HepG2 (cell line): ENCODE results near the gene ZNF428. TPM values are rescaled to one million over a fixed set of nuclear protein-coding genes. Genes with fewer than 3 reads are reported as not detected.

Source experiments
- CSRNP1 ChIP-seq: sonication (generic); formaldehyde crosslinking; IDR thresholded peaks from 2 replicates; pipeline ENCODE4 v1.8.1; 2023; ENCODE audit warnings: mild to moderate bottlenecking, missing genetic modification reagents
- DMAP1 ChIP-seq: IDR thresholded peaks from 2 replicates; pipeline ENCODE4 v1.6.1; 2016
- HES4 ChIP-seq: sonication (generic); formaldehyde crosslinking; IDR thresholded peaks from 2 replicates; pipeline ENCODE4 v1.9.0; 2021; ENCODE audit warnings: mild to moderate bottlenecking, missing genetic modification reagents, borderline replicate concordance
- MEIS1 ChIP-seq: sonication (generic); formaldehyde crosslinking; IDR thresholded peaks from 2 replicates; pipeline ENCODE4 v1.9.0; 2021; ENCODE audit warnings: mild to moderate bottlenecking, missing genetic modification reagents, moderate library complexity, borderline replicate concordance
- NCOA5 ChIP-seq: sonication (generic); formaldehyde crosslinking; IDR thresholded peaks from 2 replicates; pipeline ENCODE4 v1.4.0; 2020; ENCODE audit warnings: missing genetic modification reagents
- TAF1 ChIP-seq: sonication (generic); formaldehyde crosslinking; IDR thresholded peaks from 2 replicates; pipeline ENCODE4 v1.4.0; 2020; ENCODE audit warnings: missing genetic modification reagents
- YY1 ChIP-seq: IDR thresholded peaks from 2 replicates; pipeline ENCODE4 v1.6.1; 2011; ENCODE audit warnings: low read length, low read depth, moderate library complexity, mild to moderate bottlenecking; ENCODE audit not compliant: insufficient read depth, insufficient replicate concordance
- ZBED4 ChIP-seq: sonication (generic); formaldehyde crosslinking; IDR thresholded peaks from 2 replicates; pipeline ENCODE4 v1.4.0; 2020; ENCODE audit warnings: missing genetic modification reagents, borderline replicate concordance
- ZFP1 ChIP-seq: IDR thresholded peaks from 2 replicates; pipeline ENCODE4 v1.6.1; 2016
- ZNF280B ChIP-seq: sonication (generic); formaldehyde crosslinking; IDR thresholded peaks from 2 replicates; pipeline ENCODE4 v1.5.0; 2020; ENCODE audit warnings: missing genetic modification reagents, mild to moderate bottlenecking, borderline replicate concordance
- ZNF430 ChIP-seq: sonication (generic); formaldehyde crosslinking; IDR thresholded peaks from 2 replicates; pipeline ENCODE4 v1.9.0; 2021; ENCODE audit warnings: mild to moderate bottlenecking, missing genetic modification reagents
- ZNF737 ChIP-seq: sonication (generic); formaldehyde crosslinking; IDR thresholded peaks from 2 replicates; pipeline ENCODE4 v1.5.0; 2020; ENCODE audit warnings: missing genetic modification reagents, mild to moderate bottlenecking, borderline replicate concordance
- ZNF782 ChIP-seq: sonication (generic); formaldehyde crosslinking; IDR thresholded peaks from 2 replicates; pipeline ENCODE4 v1.4.0; 2020; ENCODE audit warnings: missing genetic modification reagents, mild to moderate bottlenecking, borderline replicate concordance
- polyA plus RNA-seq, 8 experiments: library from polyadenylated mRNA; depleted of rRNA in 3 of 8; stranded (reverse) in 7 of 8; unstranded in 1 of 8; fragments of >200 nt; fragmentation: Illumina TruSeq in 4 of 8; extraction: Trizol in 4 of 8; gene quantifications; 2 replicates each; pipeline versions ENCODE4 v1.2.1 to v1.2.3, GENCODE V29; 2011 to 2016; ENCODE audit warnings: low read depth in 4 of 8, missing spikeins in 1 of 8, mixed read lengths in 1 of 8; ENCODE audit not compliant: insufficient read depth in 1 of 8
- total RNA-seq, 5 experiments: library from RNA; depleted of rRNA; stranded (reverse); fragments of >200 nt; fragmentation: Illumina TruSeq; extraction: Trizol; gene quantifications; 2 replicates each; pipeline ENCODE4 v1.2.3, GENCODE V29; 2016; ENCODE audit warnings: low read depth in 1 of 5

ZNF428 gene
- total and polyA plus RNA-seq, 2 of the 13 experiments (the other 11 are each of a cell fraction or from before 2014, with no cell fraction given), result 10.4 to 26.9 TPM

- TF ChIP-seq ZBED4 (CRISPR knock-in tag) (no peak), TAF1 (CRISPR knock-in tag) (0 out of 2 replicates have a peak, but pooled peaks have one; percentile 16), DMAP1 (CRISPR knock-in tag) (0 out of 2 replicates have a peak, but pooled peaks have one; percentile 34), ZNF782 (CRISPR knock-in tag) (0 out of 2 replicates have a peak, but pooled peaks have one; percentile 57), ZFP1 (CRISPR knock-in tag) (no peak), ZNF280B (CRISPR knock-in tag) (peak; percentile 57; the same call in 1 of the 2 replicates), NCOA5 (CRISPR knock-in tag) (no peak), HES4 (peak; percentile 35; the same call in 1 of the 2 replicates), ZNF737 (CRISPR knock-in tag) (no peak), ZNF430 (CRISPR knock-in tag) (peak; percentile 49; the same call in 1 of the 2 replicates), YY1 (no peak), MEIS1 (no peak), CSRNP1 (CRISPR knock-in tag) (peak; percentile 77; the same call in 1 of the 2 replicates)
Observed at GRCh38 chr19:43639519-43640423, 20.3 kb upstream of the ZNF428 start, which contains the start of gene CADM4 (continued).
